Fibroblast of the conjunctiva (primary cell): ENCODE data around the gene VSIG10L2.

ENCODE experiments used
- DNase-seq: peaks from one replicate; pipeline ENCODE4 v3.0.0-alpha.2; 2010; ENCODE audit warnings: low read depth

The VSIG10L2 gene

GRCh38 chr11:125929445-125930075 lies 16.3 kb upstream of the VSIG10L2 start:
- no peak for DNase-seq

GRCh38 chr11:125930076-125930450 lies 15.8 kb upstream of the VSIG10L2 start:
- no peak for DNase-seq

GRCh38 chr11:125931116-125931515 lies 14.7 kb upstream of the VSIG10L2 start:
- DNase-seq = no peak

GRCh38 chr11:125931668-125932067 lies 14.2 kb upstream of the VSIG10L2 start:
- DNase-seq = no peak

- no peak for DNase-seq
These were observed 13.5 kb upstream of the VSIG10L2 start for GRCh38 chr11:125932301-125932700.

- no peak for DNase-seq
These were observed 12.6 kb upstream of the VSIG10L2 start for GRCh38 chr11:125933030-125933813.

- DNase-seq = no peak
These were observed 11.4 kb upstream of the VSIG10L2 start for GRCh38 chr11:125934473-125934872.

GRCh38 chr11:125935056-125935455 lies 10.8 kb upstream of the VSIG10L2 start:
- no peak for DNase-seq

- DNase-seq = peak; percentile 27
These were observed 10.1 kb upstream of the VSIG10L2 start for GRCh38 chr11:125935618-125936199.

- no peak for DNase-seq
These were observed 7.4 kb upstream of the VSIG10L2 start for GRCh38 chr11:125938418-125938817.

- no peak for DNase-seq
These were observed 6.7 kb upstream of the VSIG10L2 start for GRCh38 chr11:125939081-125939521.

GRCh38 chr11:125940145-125940544 lies 5.7 kb upstream of the VSIG10L2 start:
- no peak for DNase-seq

GRCh38 chr11:125941267-125941618 lies 4.6 kb upstream of the VSIG10L2 start:
- no peak for DNase-seq

GRCh38 chr11:125941619-125942611 lies 3.9 kb upstream of the VSIG10L2 start:
- DNase-seq = no peak

GRCh38 chr11:125942771-125943428 lies 2.9 kb upstream of the VSIG10L2 start:
- no peak for DNase-seq

- DNase-seq = no peak
These were observed 2.0 kb upstream of the VSIG10L2 start for GRCh38 chr11:125943661-125944349.

- no peak for DNase-seq
These were observed 1.4 kb upstream of the VSIG10L2 start for GRCh38 chr11:125944350-125945010.

- no peak for DNase-seq
These were observed 640 bp upstream of the VSIG10L2 start for GRCh38 chr11:125945011-125945796.

GRCh38 chr11:125946712-125947418 lies 1.0 kb downstream of the VSIG10L2 start:
- no peak for DNase-seq
